NCI-H226 (cell line): ENCODE measurements around the gene IER5.
"Not testable (repeated sequence)": the region's sequence is repeated elsewhere in the genome, so short reads cannot be mapped to it uniquely, and the experiment has no call there.

ENCODE experiments used
- DNase-seq: peaks from one replicate; pipeline ENCODE4 v3.0.0-alpha.2; 2015

Gene IER5

GRCh38 chr1:181088079-181089016 lies at the start of gene IER5:
TSS of gene IER5 (plus strand) at chr1:181088700. CDS start at chr1:181088903, 203 bp downstream.
- DNase-seq = peak; percentile 97

GRCh38 chr1:181040284-181040865 lies 48.1 kb upstream of the IER5 start:
- no peak for DNase-seq

- no peak for DNase-seq
Measured at GRCh38 chr1:181043025-181043888, 45.2 kb upstream of the IER5 start.

- peak; percentile 78 for DNase-seq
Measured at GRCh38 chr1:181044449-181044966, 44.0 kb upstream of the IER5 start.

GRCh38 chr1:181045946-181046345 lies 42.6 kb upstream of the IER5 start:
- DNase-seq = not testable (repeated sequence)

GRCh38 chr1:181049378-181049777 lies 39.1 kb upstream of the IER5 start:
- DNase-seq = no peak

- DNase-seq = no peak
Measured at GRCh38 chr1:181050922-181051321, 37.6 kb upstream of the IER5 start.

GRCh38 chr1:181056560-181056959 lies 31.9 kb upstream of the IER5 start:
- no peak for DNase-seq

GRCh38 chr1:181057079-181057478 lies 31.4 kb upstream of the IER5 start:
- no peak for DNase-seq

- no peak for DNase-seq
Measured at GRCh38 chr1:181059435-181059834, 29.1 kb upstream of the IER5 start.

- no peak for DNase-seq
Measured at GRCh38 chr1:181060066-181060465, 28.4 kb upstream of the IER5 start.

GRCh38 chr1:181060947-181061346 lies 27.6 kb upstream of the IER5 start:
- DNase-seq = not testable (repeated sequence)

- DNase-seq = no peak
Measured at GRCh38 chr1:181061487-181061886, 27.0 kb upstream of the IER5 start.

GRCh38 chr1:181061891-181062835 lies 26.3 kb upstream of the IER5 start:
- DNase-seq = no peak

GRCh38 chr1:181062836-181063428 lies 25.6 kb upstream of the IER5 start:
- DNase-seq = no peak

GRCh38 chr1:181064011-181064623 lies 24.4 kb upstream of the IER5 start:
- DNase-seq = no peak

- no peak for DNase-seq
Measured at GRCh38 chr1:181064702-181065101, 23.8 kb upstream of the IER5 start.

- DNase-seq = peak; percentile 99
Measured at GRCh38 chr1:181073638-181074037, 14.9 kb upstream of the IER5 start.

- DNase-seq = peak; percentile 67
Measured at GRCh38 chr1:181075766-181076350, 12.6 kb upstream of the IER5 start.

- DNase-seq = no peak
Measured at GRCh38 chr1:181076852-181077251, 11.6 kb upstream of the IER5 start.
